ENCODE measurements around the gene NELL1. TPM values are rescaled to one million over a fixed set of nuclear protein-coding genes. Genes with fewer than 3 reads are reported as not detected.

The NELL1 gene
- total RNA-seq, 1 experiment from 2014 or later = not detected

DNA sequence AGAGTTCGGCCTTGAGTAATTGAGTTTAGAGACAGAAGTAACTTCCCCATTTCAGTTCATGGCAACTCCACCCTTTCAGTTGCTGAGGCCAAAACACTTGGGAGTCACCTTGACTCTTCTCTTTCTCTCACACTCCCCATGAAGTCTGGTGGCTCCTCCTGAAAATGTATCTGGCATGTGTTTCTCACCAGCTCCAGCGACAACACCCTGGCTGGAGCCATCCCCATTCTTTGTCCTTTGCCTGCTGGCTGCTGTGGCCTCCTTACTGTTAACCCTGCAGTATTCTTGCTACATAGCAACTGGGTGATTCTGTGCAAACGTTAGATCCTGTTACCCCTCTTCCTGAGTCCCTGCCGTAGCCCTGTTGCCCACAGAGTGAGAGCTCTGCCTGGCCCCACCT is 46.1 kb upstream of the NELL1 start:
- no peaks in the 10 kb centered on the region for H3K4me1 ChIP-seq
- Mint-ChIP-seq H3K9me3 (ENCODE audit: unreplicated experiment) (no peaks in the 10 kb centered on the region), H3K36me3 (ENCODE audit: insufficient read depth, unreplicated experiment) (no peaks in the 10 kb centered on the region), H3K27me3 (ENCODE audit: insufficient read depth, unreplicated experiment) (peaks cover 31% of the 10 kb centered on the region), H3K27ac (ENCODE audit: unreplicated experiment) (no peak overlapping the region), H3K4me3 (ENCODE audit: unreplicated experiment) (no peak overlapping the region), H3K4me1 (ENCODE audit: low read depth, unreplicated experiment) (no peaks in the 10 kb centered on the region)
- CTCF ChIA-PET = no interaction called here
- no peak overlapping the region for H3K4me3 ChIP-seq (ENCODE audit: low read depth, low read length)
- no peaks in the 10 kb centered on the region for H3K36me3 ChIP-seq (ENCODE audit: control insufficient read depth, insufficient read depth, low read length)
- POLR2A ChIA-PET = no interaction called here
- no TSS peak for BruUV-seq (replicated peaks)
- H3K9me3 ChIP-seq = no peaks in the 10 kb centered on the region
- TF ChIP-seq, protein P1, sequence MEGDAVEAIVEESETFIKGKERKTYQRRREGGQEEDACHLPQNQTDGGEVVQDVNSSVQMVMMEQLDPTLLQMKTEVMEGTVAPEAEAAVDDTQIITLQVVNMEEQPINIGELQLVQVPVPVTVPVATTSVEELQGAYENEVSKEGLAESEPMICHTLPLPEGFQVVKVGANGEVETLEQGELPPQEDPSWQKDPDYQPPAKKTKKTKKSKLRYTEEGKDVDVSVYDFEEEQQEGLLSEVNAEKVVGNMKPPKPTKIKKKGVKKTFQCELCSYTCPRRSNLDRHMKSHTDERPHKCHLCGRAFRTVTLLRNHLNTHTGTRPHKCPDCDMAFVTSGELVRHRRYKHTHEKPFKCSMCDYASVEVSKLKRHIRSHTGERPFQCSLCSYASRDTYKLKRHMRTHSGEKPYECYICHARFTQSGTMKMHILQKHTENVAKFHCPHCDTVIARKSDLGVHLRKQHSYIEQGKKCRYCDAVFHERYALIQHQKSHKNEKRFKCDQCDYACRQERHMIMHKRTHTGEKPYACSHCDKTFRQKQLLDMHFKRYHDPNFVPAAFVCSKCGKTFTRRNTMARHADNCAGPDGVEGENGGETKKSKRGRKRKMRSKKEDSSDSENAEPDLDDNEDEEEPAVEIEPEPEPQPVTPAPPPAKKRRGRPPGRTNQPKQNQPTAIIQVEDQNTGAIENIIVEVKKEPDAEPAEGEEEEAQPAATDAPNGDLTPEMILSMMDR (IDR thresholded peaks at IDR 0.05; ENCODE audit: insufficient read depth in 1 of 2, low read depth in 1 of 2, low read length in 1 of 2, severe bottlenecking in 1 of 2, unreplicated experiment in 1 of 2) = no peak
- no peak for DNase-seq
- intact Hi-C loops (cut with micrococcal nuclease; ENCODE audit: unreplicated experiment) = no loop called here
- peaks cover 2% of the 10 kb centered on the region; the same call in 1 of the 2 replicates for H3K27me3 ChIP-seq (replicated peaks; ENCODE audit: control insufficient read depth, insufficient read depth, low read length)

DNA sequence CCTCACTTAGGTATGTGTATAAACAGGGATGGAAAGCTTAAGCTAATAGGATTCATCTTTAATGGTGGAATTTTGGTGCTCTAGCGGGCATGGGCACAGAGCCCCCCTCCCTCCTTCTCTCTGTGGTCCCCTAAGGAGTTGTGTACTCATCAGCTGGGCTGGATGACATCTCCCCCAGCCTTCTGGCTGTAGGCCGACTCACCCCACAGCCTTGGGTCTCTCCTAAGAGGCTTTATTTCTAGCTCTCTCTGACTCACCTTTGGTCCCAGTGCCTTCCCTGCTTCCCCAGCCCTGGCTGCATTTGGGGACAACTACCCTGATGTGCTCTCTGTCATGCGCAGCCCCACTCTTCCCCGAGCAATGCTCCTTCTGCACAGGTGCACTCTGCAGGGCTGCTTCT is 43.1 kb upstream of the NELL1 start:
- Mint-ChIP-seq H3K4me1 (ENCODE audit: low read depth, unreplicated experiment) (no peaks in the 10 kb centered on the region), H3K27ac (ENCODE audit: unreplicated experiment) (no peak overlapping the region), H3K4me3 (ENCODE audit: unreplicated experiment) (no peak overlapping the region), H3K36me3 (ENCODE audit: insufficient read depth, unreplicated experiment) (no peaks in the 10 kb centered on the region), H3K9me3 (ENCODE audit: unreplicated experiment) (no peaks in the 10 kb centered on the region), H3K27me3 (ENCODE audit: insufficient read depth, unreplicated experiment) (peaks cover 31% of the 10 kb centered on the region)
- Histone ChIP-seq H3K4me3 (ENCODE audit: low read depth, low read length) (no peak overlapping the region), H3K27me3 (replicated peaks; ENCODE audit: control insufficient read depth, insufficient read depth, low read length) (peaks cover 2% of the 10 kb centered on the region; the same call in 1 of the 2 replicates), H3K9me3 (no peaks in the 10 kb centered on the region), H3K4me1 (no peaks in the 10 kb centered on the region), H3K36me3 (ENCODE audit: control insufficient read depth, insufficient read depth, low read length) (no peaks in the 10 kb centered on the region)
- intact Hi-C loops (cut with micrococcal nuclease; ENCODE audit: unreplicated experiment) = no loop called here
- BruUV-seq (replicated peaks) = no TSS peak
- TF ChIP-seq, protein P1 (IDR thresholded peaks at IDR 0.05; ENCODE audit: insufficient read depth in 1 of 2, low read depth in 1 of 2, low read length in 1 of 2, severe bottlenecking in 1 of 2, unreplicated experiment in 1 of 2) = no peak
- no peak for DNase-seq
- CTCF ChIA-PET = interaction anchor here (0.7 kb wide), 1 partner anchor 16 kb away, joined by 3 read pairs; no protein-coding TSS in a partner anchor
- POLR2A ChIA-PET = no interaction called here

DNA sequence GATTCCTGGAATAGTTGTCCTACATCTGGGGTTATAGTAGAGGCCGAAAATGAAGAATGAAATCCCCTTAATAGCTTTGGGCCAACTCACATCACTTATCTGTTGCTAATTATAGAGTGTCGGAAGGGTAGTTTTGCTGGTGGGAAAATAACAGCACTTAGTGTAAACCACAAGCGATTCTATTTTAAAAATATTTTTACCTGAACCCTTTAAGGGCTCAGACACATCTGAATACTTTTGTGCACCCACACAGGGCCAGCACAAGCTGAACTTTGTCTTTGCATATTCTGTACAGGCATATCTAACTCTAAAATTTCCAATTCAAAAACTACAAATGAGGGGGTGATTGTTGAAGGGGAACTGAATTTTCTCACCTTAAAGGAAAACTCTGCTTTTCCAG is 42.4 kb upstream of the NELL1 start:
- Histone ChIP-seq H3K9me3 (no peaks in the 10 kb centered on the region), H3K4me3 (ENCODE audit: low read depth, low read length) (no peak overlapping the region), H3K27me3 (replicated peaks; ENCODE audit: control insufficient read depth, insufficient read depth, low read length) (peaks cover 2% of the 10 kb centered on the region; the same call in 1 of the 2 replicates), H3K36me3 (ENCODE audit: control insufficient read depth, insufficient read depth, low read length) (no peaks in the 10 kb centered on the region), H3K4me1 (no peaks in the 10 kb centered on the region)
- no peak for DNase-seq
- BruUV-seq (replicated peaks) = no TSS peak
- H3K27me3 Mint-ChIP-seq (ENCODE audit: insufficient read depth, unreplicated experiment) = peaks cover 31% of the 10 kb centered on the region
- H3K4me3 Mint-ChIP-seq (ENCODE audit: unreplicated experiment) = no peak overlapping the region
- no peak overlapping the region for H3K27ac Mint-ChIP-seq (ENCODE audit: unreplicated experiment)
- no peaks in the 10 kb centered on the region for H3K36me3 Mint-ChIP-seq (ENCODE audit: insufficient read depth, unreplicated experiment)
- no peaks in the 10 kb centered on the region for H3K4me1 Mint-ChIP-seq (ENCODE audit: low read depth, unreplicated experiment)
- no peaks in the 10 kb centered on the region for H3K9me3 Mint-ChIP-seq (ENCODE audit: unreplicated experiment)
- CTCF ChIA-PET = no interaction called here
- TF ChIP-seq, protein P1 (IDR thresholded peaks at IDR 0.05; ENCODE audit: insufficient read depth in 1 of 2, low read depth in 1 of 2, low read length in 1 of 2, severe bottlenecking in 1 of 2, unreplicated experiment in 1 of 2) = no peak
- POLR2A ChIA-PET = no interaction called here
- intact Hi-C loops (cut with micrococcal nuclease; ENCODE audit: unreplicated experiment) = no loop called here

Data from Caco-2 (cell line).